ENCODE data around the gene C17orf113.
"Not testable (repeated sequence)": the region's sequence is repeated elsewhere in the genome, so short reads cannot be mapped to it uniquely, and the experiment has no call there.

The C17orf113 gene

GRCh38 chr17:42019509-42020404 is 30.6 kb downstream of the C17orf113 start, which contains the start of gene NKIRAS2:
Gene NKIRAS2 (plus strand): TSS chr17:42020090. CDS start chr17:42021578, 1,488 bp downstream.
- peak within 1 kb of the TSS; percentile 90 to 99 for H3K4me3 ChIP-seq (ENCODE audit: low read depth in 1 of 2, low read length in 2 of 2)

GRCh38 chr17:42018988-42019387 is 31.4 kb downstream of the C17orf113 start:
- no peaks in the 10 kb centered on the region for H3K9me3 ChIP-seq (ENCODE audit: low read length)
- no peak overlapping the region for H3K27ac ChIP-seq (ENCODE audit: low read depth, low read length)
- no peak overlapping the region for H3K4me3 ChIP-seq (ENCODE audit: low read depth in 1 of 2, low read length in 2 of 2)
- no peak overlapping the region for H3K9ac ChIP-seq (ENCODE audit: low read length)
- H3K27me3 ChIP-seq (ENCODE audit: control insufficient read depth in 1 of 2, insufficient read depth in 2 of 2, low read length in 2 of 2): no peaks in the 10 kb centered on the region
- peaks cover 19% of the 10 kb centered on the region for H3K36me3 ChIP-seq (ENCODE audit: insufficient read depth, low read length)
- peaks cover 28% of the 10 kb centered on the region for H3K4me1 ChIP-seq (ENCODE audit: insufficient read depth, low read length)

More at GRCh38 chr17:42019509-42020404, 30.6 kb downstream of the C17orf113 start, which contains the start of gene NKIRAS2:
- H3K4me1 ChIP-seq (ENCODE audit: insufficient read depth, low read length): peaks cover 29% of the 10 kb centered on the region
- peak within 1 kb of the TSS; percentile 94 for H3K27ac ChIP-seq (ENCODE audit: low read depth, low read length)
- H3K9ac ChIP-seq (ENCODE audit: low read length): peak within 1 kb of the TSS; percentile 91
- H3K36me3 ChIP-seq (ENCODE audit: insufficient read depth, low read length): peaks cover 22% of the 10 kb centered on the region
- no peaks in the 10 kb centered on the region for H3K27me3 ChIP-seq (ENCODE audit: control insufficient read depth in 1 of 2, insufficient read depth in 2 of 2, low read length in 2 of 2)
- no peaks in the 10 kb centered on the region for H3K9me3 ChIP-seq (ENCODE audit: low read length)

DNA sequence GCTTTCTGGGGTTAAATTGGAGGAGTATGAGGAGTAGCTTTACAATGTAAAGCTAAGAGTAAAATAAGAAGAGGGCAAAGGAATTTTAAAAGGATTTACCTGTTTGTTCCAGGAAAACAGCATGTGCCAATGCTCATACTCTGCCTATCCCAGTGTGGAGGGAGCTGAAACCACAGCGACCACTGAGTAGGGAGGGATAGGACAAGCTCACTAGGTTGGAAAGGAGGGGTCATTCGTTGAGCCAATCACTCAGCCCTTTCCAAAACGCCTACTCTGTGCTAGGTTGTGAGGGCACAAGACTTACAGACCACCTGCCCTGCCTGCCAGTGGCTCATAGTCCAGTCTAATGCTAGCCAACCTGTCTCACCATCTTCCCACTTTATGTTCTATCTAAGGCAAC is 32.1 kb downstream of the C17orf113 start:
- Histone ChIP-seq H3K4me3 (ENCODE audit: low read depth in 1 of 2, low read length in 2 of 2) (peak overlapping the region; percentile 73 to 92), H3K4me1 (ENCODE audit: insufficient read depth, low read length) (peaks cover 34% of the 10 kb centered on the region), H3K9ac (ENCODE audit: low read length) (no peak overlapping the region), H3K27me3 (ENCODE audit: control insufficient read depth in 1 of 2, insufficient read depth in 2 of 2, low read length in 2 of 2) (no peaks in the 10 kb centered on the region), H3K27ac (ENCODE audit: low read depth, low read length) (peak overlapping the region; percentile 86), H3K36me3 (ENCODE audit: insufficient read depth, low read length) (peaks cover 13% of the 10 kb centered on the region), H3K9me3 (ENCODE audit: low read length) (no peaks in the 10 kb centered on the region)

DNA sequence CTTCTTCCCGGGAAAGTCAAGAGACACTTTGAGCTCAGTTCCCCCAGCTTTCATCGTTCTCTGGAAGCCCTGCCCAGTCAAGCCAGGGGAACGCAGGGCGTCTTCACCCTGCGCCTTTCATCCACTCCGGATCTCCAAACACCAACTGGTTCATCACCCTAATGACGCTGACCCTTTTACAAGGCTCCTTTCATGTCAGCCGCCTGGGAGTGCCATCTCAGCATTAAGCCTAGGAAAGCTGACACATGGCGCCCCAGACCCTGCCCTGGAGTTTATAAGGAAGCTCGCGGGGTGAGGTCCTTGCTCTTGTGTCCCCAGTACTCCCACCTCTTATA is 32.6 kb downstream of the C17orf113 start:
- peak overlapping the region; percentile 73 to 92 for H3K4me3 ChIP-seq (ENCODE audit: low read depth in 1 of 2, low read length in 2 of 2)
- no peaks in the 10 kb centered on the region for H3K9me3 ChIP-seq (ENCODE audit: low read length)
- H3K27me3 ChIP-seq (ENCODE audit: control insufficient read depth in 1 of 2, insufficient read depth in 2 of 2, low read length in 2 of 2): no peaks in the 10 kb centered on the region
- peak overlapping the region; percentile 86 for H3K27ac ChIP-seq (ENCODE audit: low read depth, low read length)
- peaks cover 8% of the 10 kb centered on the region for H3K36me3 ChIP-seq (ENCODE audit: insufficient read depth, low read length)
- peaks cover 38% of the 10 kb centered on the region for H3K4me1 ChIP-seq (ENCODE audit: insufficient read depth, low read length)
- peak overlapping the region; percentile 72 for H3K9ac ChIP-seq (ENCODE audit: low read length)

- H3K9ac ChIP-seq (ENCODE audit: low read length): peak within 1 kb of the TSS; percentile 88
- peak within 1 kb of the TSS; percentile 86 for H3K27ac ChIP-seq (ENCODE audit: low read depth, low read length)
- H3K27me3 ChIP-seq (ENCODE audit: control insufficient read depth in 1 of 2, insufficient read depth in 2 of 2, low read length in 2 of 2): no peaks in the 10 kb centered on the region
- peaks cover 38% of the 10 kb centered on the region for H3K4me1 ChIP-seq (ENCODE audit: insufficient read depth, low read length)
- no peaks in the 10 kb centered on the region for H3K9me3 ChIP-seq (ENCODE audit: low read length)
- H3K36me3 ChIP-seq (ENCODE audit: insufficient read depth, low read length): peaks cover 2% of the 10 kb centered on the region
- peak within 1 kb of the TSS; percentile 73 to 92 for H3K4me3 ChIP-seq (ENCODE audit: low read depth in 1 of 2, low read length in 2 of 2)
Observed at GRCh38 chr17:42016941-42017865, 33.2 kb downstream of the C17orf113 start, which contains the start of gene DNAJC7. Gene DNAJC7 (minus strand): TSS chr17:42017439. CDS start chr17:42017416, 23 bp downstream.

DNA sequence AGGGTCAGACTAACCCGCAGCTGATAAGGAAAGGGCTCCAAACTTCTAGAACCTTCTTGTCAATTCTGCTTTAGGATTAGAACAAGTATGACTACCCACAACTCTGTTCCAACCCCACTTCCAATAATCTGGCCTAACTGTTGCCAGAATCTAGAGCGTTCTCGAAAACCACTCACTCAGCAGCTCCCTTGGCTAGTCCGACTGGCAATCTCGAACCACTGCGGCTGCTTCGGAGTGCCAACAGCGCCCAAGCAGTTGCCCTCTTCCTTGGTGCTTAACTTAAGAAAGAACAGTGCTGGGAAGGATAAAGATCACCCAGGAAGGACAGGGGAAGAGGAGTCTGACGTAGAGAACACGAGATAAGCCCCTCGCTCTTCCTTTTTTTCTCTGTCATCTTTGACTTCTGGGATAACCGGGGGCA is 34.0 kb downstream of the C17orf113 start:
- Histone ChIP-seq H3K36me3 (ENCODE audit: insufficient read depth, low read length) (no peaks in the 10 kb centered on the region), H3K9ac (ENCODE audit: low read length) (peak overlapping the region; percentile 88), H3K4me1 (ENCODE audit: insufficient read depth, low read length) (peaks cover 37% of the 10 kb centered on the region)

GRCh38 chr17:42013740-42014139 is 36.7 kb downstream of the C17orf113 start:
- peaks cover 32% of the 10 kb centered on the region for H3K4me1 ChIP-seq (ENCODE audit: insufficient read depth, low read length)
- H3K9ac ChIP-seq (ENCODE audit: low read length); H3K4me3 ChIP-seq (ENCODE audit: low read depth in 1 of 2, low read length in 2 of 2); H3K9me3 ChIP-seq (ENCODE audit: low read length); H3K36me3 ChIP-seq (ENCODE audit: insufficient read depth, low read length); H3K27ac ChIP-seq (ENCODE audit: low read depth, low read length); H3K27me3 ChIP-seq (ENCODE audit: control insufficient read depth in 1 of 2, insufficient read depth in 2 of 2, low read length in 2 of 2): not testable (repeated sequence)

More for the DNA sequence above, 34.0 kb downstream of the C17orf113 start:
- no peaks in the 10 kb centered on the region for H3K9me3 ChIP-seq (ENCODE audit: low read length)
- H3K4me3 ChIP-seq (ENCODE audit: low read depth in 1 of 2, low read length in 2 of 2): peak overlapping the region; percentile 73 to 92
- H3K27ac ChIP-seq (ENCODE audit: low read depth, low read length): peak overlapping the region; percentile 86
- H3K27me3 ChIP-seq (ENCODE audit: control insufficient read depth in 1 of 2, insufficient read depth in 2 of 2, low read length in 2 of 2): no peaks in the 10 kb centered on the region

- H3K4me1 ChIP-seq (ENCODE audit: insufficient read depth, low read length): peaks cover 32% of the 10 kb centered on the region
- H3K36me3 ChIP-seq (ENCODE audit: insufficient read depth, low read length); H3K9ac ChIP-seq (ENCODE audit: low read length); H3K9me3 ChIP-seq (ENCODE audit: low read length); H3K27ac ChIP-seq (ENCODE audit: low read depth, low read length); H3K4me3 ChIP-seq (ENCODE audit: low read depth in 1 of 2, low read length in 2 of 2); H3K27me3 ChIP-seq (ENCODE audit: control insufficient read depth in 1 of 2, insufficient read depth in 2 of 2, low read length in 2 of 2): not testable (repeated sequence)
Observed at GRCh38 chr17:42012363-42012762, 38.0 kb downstream of the C17orf113 start.

- Histone ChIP-seq H3K36me3 (ENCODE audit: insufficient read depth, low read length) (no peaks in the 10 kb centered on the region), H3K9me3 (ENCODE audit: low read length) (no peaks in the 10 kb centered on the region), H3K4me3 (ENCODE audit: low read depth in 1 of 2, low read length in 2 of 2) (no peak overlapping the region), H3K27ac (ENCODE audit: low read depth, low read length) (no peak overlapping the region), H3K4me1 (ENCODE audit: insufficient read depth, low read length) (peaks cover 29% of the 10 kb centered on the region), H3K9ac (ENCODE audit: low read length) (no peak overlapping the region), H3K27me3 (ENCODE audit: control insufficient read depth in 1 of 2, insufficient read depth in 2 of 2, low read length in 2 of 2) (no peaks in the 10 kb centered on the region)
Observed at GRCh38 chr17:42010898-42011516, 39.4 kb downstream of the C17orf113 start.

DNA sequence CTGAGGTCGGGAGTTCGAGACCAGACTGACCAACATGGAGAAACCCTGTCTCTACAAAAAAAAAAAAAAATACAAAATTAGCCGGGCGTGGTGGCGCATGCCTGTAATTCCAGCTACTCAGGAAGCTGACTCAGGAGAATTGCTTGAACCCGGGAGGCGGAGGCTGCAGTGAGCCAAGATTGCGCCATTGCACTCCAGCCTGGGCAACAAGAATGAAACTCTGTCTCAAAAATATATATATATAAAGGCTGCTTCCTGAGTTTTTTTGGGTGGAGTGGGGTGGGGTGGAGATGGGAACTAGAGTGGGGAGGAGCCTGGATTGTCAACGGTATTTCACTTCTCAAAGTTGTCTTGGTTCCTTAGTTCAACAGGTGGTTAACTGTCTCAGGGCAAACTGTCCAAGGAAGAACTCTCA is 40.1 kb downstream of the C17orf113 start:
- H3K9ac ChIP-seq (ENCODE audit: low read length); H3K27ac ChIP-seq (ENCODE audit: low read depth, low read length); H3K9me3 ChIP-seq (ENCODE audit: low read length); H3K36me3 ChIP-seq (ENCODE audit: insufficient read depth, low read length); H3K27me3 ChIP-seq (ENCODE audit: control insufficient read depth in 1 of 2, insufficient read depth in 2 of 2, low read length in 2 of 2); H3K4me3 ChIP-seq (ENCODE audit: low read depth in 1 of 2, low read length in 2 of 2): not testable (repeated sequence)
- peaks cover 21% of the 10 kb centered on the region for H3K4me1 ChIP-seq (ENCODE audit: insufficient read depth, low read length)

DNA sequence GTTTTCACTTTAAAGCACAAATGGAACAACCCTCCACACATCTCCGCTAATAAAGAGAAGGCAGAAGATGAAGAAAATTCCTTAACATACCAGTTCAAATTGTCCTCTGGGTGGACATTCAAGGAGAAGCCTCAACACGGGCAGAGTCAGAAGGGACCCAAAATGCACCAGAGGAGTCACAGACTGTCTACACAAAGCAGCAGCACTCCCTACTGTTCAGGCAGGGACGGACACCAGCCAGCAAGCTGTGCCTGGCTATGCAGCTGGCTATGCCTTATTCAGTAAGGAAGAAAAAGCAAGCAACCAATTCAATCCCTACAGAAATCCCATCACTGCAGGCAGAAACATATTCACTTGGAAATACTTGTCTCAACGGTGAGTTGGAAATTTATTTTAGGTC is 41.2 kb downstream of the C17orf113 start:
- no peak overlapping the region for H3K9ac ChIP-seq (ENCODE audit: low read length)
- no peaks in the 10 kb centered on the region for H3K36me3 ChIP-seq (ENCODE audit: insufficient read depth, low read length)
- no peaks in the 10 kb centered on the region for H3K9me3 ChIP-seq (ENCODE audit: low read length)
- H3K4me3 ChIP-seq (ENCODE audit: low read depth in 1 of 2, low read length in 2 of 2): no peak overlapping the region
- H3K27ac ChIP-seq (ENCODE audit: low read depth, low read length): no peak overlapping the region
- no peaks in the 10 kb centered on the region for H3K27me3 ChIP-seq (ENCODE audit: control insufficient read depth in 1 of 2, insufficient read depth in 2 of 2, low read length in 2 of 2)
- H3K4me1 ChIP-seq (ENCODE audit: insufficient read depth, low read length): peaks cover 21% of the 10 kb centered on the region
